ENCODE data around the gene DYNLRB2.

Gene DYNLRB2

GRCh38 chr16:80507538-80507937, 33.3 kb upstream of the DYNLRB2 start:
- WGBS: 58% methylated on average over 3 of the region's 4 CpGs

GRCh38 chr16:80509872-80510271, 30.9 kb upstream of the DYNLRB2 start:
- Histone ChIP-seq H2BK12ac (ENCODE audit: low read length in 2 of 2) (no peak overlapping the region), H3K27ac (ENCODE audit: low read length, poor library complexity, severe bottlenecking) (no peak overlapping the region), H3K79me1 (replicated peaks; ENCODE audit: low read length, poor library complexity, severe bottlenecking) (no peaks in the 10 kb centered on the region), H3K4me3 (ENCODE audit: insufficient read depth in 1 of 2, low read depth in 1 of 2, low read length in 2 of 2) (no peak overlapping the region), H3K4me1 (ENCODE audit: control insufficient read depth, insufficient read depth, low read depth, low read length) (no peaks in the 10 kb centered on the region), H2BK5ac (ENCODE audit: low read depth, low read length, poor library complexity, severe bottlenecking) (no peak overlapping the region), H4K8ac (ENCODE audit: low read length) (no peak overlapping the region), H3K18ac (ENCODE audit: low read depth in 1 of 2, low read length in 2 of 2) (no peak overlapping the region), H3K23ac (ENCODE audit: low read length in 2 of 2) (no peak overlapping the region), H3K9me3 (ENCODE audit: control insufficient read depth, low read length) (no peaks in the 10 kb centered on the region), H3K9ac (ENCODE audit: low read length) (no peak overlapping the region), H2BK120ac (ENCODE audit: low read depth, low read length) (no peak overlapping the region), H3K4ac (ENCODE audit: low read depth in 1 of 2, low read length in 2 of 2) (no peak overlapping the region), H3K14ac (ENCODE audit: low read length in 2 of 2) (no peak overlapping the region), H2AK5ac (ENCODE audit: low read length, severe bottlenecking) (no peak overlapping the region), H2AFZ (ENCODE audit: low read depth, low read length) (no peak overlapping the region), H3K36me3 (ENCODE audit: control insufficient read depth in 1 of 2, insufficient read depth in 2 of 2, low read depth in 1 of 2, low read length in 2 of 2) (no peaks in the 10 kb centered on the region), H2BK15ac (ENCODE audit: low read depth, poor library complexity, severe bottlenecking) (no peak overlapping the region), H3K4me2 (ENCODE audit: low read length, poor library complexity, severe bottlenecking) (no peak overlapping the region), H3K27me3 (ENCODE audit: control insufficient read depth in 1 of 2, insufficient read depth in 1 of 2, low read length in 2 of 2) (peaks cover 0 to 3% of the 10 kb centered on the region in 2 experiments), H4K91ac (ENCODE audit: low read length) (no peak overlapping the region)
- WGBS: 61% methylated on average over 4 of the region's 6 CpGs
- no peak for DNase-seq

More at GRCh38 chr16:80507538-80507937, 33.3 kb upstream of the DYNLRB2 start:
- Histone ChIP-seq H2BK5ac (ENCODE audit: low read depth, low read length, poor library complexity, severe bottlenecking) (no peak overlapping the region), H3K4me3 (ENCODE audit: insufficient read depth in 1 of 2, low read depth in 1 of 2, low read length in 2 of 2) (no peak overlapping the region), H2BK12ac (ENCODE audit: low read length in 2 of 2) (no peak overlapping the region), H3K36me3 (ENCODE audit: control insufficient read depth in 1 of 2, insufficient read depth in 2 of 2, low read depth in 1 of 2, low read length in 2 of 2) (no peaks in the 10 kb centered on the region), H3K18ac (ENCODE audit: low read depth in 1 of 2, low read length in 2 of 2) (no peak overlapping the region), H3K4me1 (ENCODE audit: control insufficient read depth, insufficient read depth, low read depth, low read length) (no peaks in the 10 kb centered on the region), H3K4ac (ENCODE audit: low read depth in 1 of 2, low read length in 2 of 2) (no peak overlapping the region), H2AFZ (ENCODE audit: low read depth, low read length) (no peak overlapping the region), H2BK15ac (ENCODE audit: low read depth, poor library complexity, severe bottlenecking) (no peak overlapping the region), H3K9ac (ENCODE audit: low read length) (no peak overlapping the region), H3K14ac (ENCODE audit: low read length in 2 of 2) (no peak overlapping the region), H3K27me3 (ENCODE audit: control insufficient read depth in 1 of 2, insufficient read depth in 1 of 2, low read length in 2 of 2) (no peaks in the 10 kb centered on the region), H2AK5ac (ENCODE audit: low read length, severe bottlenecking) (no peak overlapping the region), H3K27ac (ENCODE audit: low read length, poor library complexity, severe bottlenecking) (no peak overlapping the region), H4K91ac (ENCODE audit: low read length) (no peak overlapping the region), H3K79me1 (replicated peaks; ENCODE audit: low read length, poor library complexity, severe bottlenecking) (no peaks in the 10 kb centered on the region), H3K23ac (ENCODE audit: low read length in 2 of 2) (no peak overlapping the region), H3K4me2 (ENCODE audit: low read length, poor library complexity, severe bottlenecking) (no peak overlapping the region), H4K8ac (ENCODE audit: low read length) (no peak overlapping the region), H2BK120ac (ENCODE audit: low read depth, low read length) (no peak overlapping the region), H3K9me3 (ENCODE audit: control insufficient read depth, low read length) (no peaks in the 10 kb centered on the region)
- DNase-seq: no peak

DNA sequence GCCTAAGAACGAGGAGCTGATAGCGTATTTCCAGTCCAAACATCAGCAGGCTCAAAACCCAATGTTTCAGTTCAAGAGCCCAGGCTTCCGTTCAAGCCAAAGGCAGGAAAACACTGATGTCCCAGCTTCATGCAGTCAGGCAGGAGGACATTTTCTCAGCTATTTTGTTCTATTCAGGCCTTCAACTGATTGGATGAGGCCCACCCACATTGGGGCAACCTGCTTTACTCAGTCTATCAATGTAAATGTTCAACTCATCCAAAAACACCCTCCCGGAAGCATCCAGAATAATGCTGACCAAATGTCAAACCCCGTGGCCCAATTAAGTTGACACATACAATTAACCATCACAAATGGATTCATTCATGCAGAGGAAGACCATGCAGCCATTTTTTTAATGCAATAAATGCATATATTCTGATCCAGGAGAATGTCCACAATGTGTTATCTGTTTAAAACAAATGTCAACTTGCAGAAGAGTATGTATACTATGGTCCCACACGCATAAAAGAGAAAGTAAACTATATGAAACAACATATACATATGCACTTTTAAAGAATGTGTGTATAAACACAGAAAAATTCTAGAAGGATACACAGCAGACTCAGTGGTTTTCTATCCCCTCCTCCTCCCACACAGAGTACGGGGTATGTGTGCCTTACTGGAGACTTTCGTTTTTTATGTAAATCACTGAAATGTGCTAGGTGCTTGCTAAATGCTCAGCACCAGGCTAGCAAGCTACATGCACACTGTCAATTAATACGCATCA, 28.8 kb upstream of the DYNLRB2 start:
- Histone ChIP-seq H3K18ac (ENCODE audit: low read depth in 1 of 2, low read length in 2 of 2) (no peak overlapping the region), H4K8ac (ENCODE audit: low read length) (no peak overlapping the region), H2BK120ac (ENCODE audit: low read depth, low read length) (no peak overlapping the region), H3K79me1 (replicated peaks; ENCODE audit: low read length, poor library complexity, severe bottlenecking) (no peaks in the 10 kb centered on the region), H2BK15ac (ENCODE audit: low read depth, poor library complexity, severe bottlenecking) (no peak overlapping the region), H2BK5ac (ENCODE audit: low read depth, low read length, poor library complexity, severe bottlenecking) (no peak overlapping the region), H2BK12ac (ENCODE audit: low read length in 2 of 2) (no peak overlapping the region), H2AFZ (ENCODE audit: low read depth, low read length) (no peak overlapping the region), H3K27ac (ENCODE audit: low read length, poor library complexity, severe bottlenecking) (no peak overlapping the region), H3K23ac (ENCODE audit: low read length in 2 of 2) (no peak overlapping the region), H3K36me3 (ENCODE audit: control insufficient read depth in 1 of 2, insufficient read depth in 2 of 2, low read depth in 1 of 2, low read length in 2 of 2) (no peaks in the 10 kb centered on the region), H2AK5ac (ENCODE audit: low read length, severe bottlenecking) (no peak overlapping the region), H3K9me3 (ENCODE audit: control insufficient read depth, low read length) (no peaks in the 10 kb centered on the region), H3K9ac (ENCODE audit: low read length) (no peak overlapping the region), H3K4ac (ENCODE audit: low read depth in 1 of 2, low read length in 2 of 2) (no peak overlapping the region), H3K27me3 (ENCODE audit: control insufficient read depth in 1 of 2, insufficient read depth in 1 of 2, low read length in 2 of 2) (peaks cover 0 to 3% of the 10 kb centered on the region in 2 experiments), H3K4me3 (ENCODE audit: insufficient read depth in 1 of 2, low read depth in 1 of 2, low read length in 2 of 2) (no peak overlapping the region), H3K14ac (ENCODE audit: low read length in 2 of 2) (no peak overlapping the region), H3K4me1 (ENCODE audit: control insufficient read depth, insufficient read depth, low read depth, low read length) (no peaks in the 10 kb centered on the region), H4K91ac (ENCODE audit: low read length) (no peak overlapping the region), H3K4me2 (ENCODE audit: low read length, poor library complexity, severe bottlenecking) (no peak overlapping the region)
- 87% methylated on average over 8 of the region's 9 CpGs for WGBS
- no peak for DNase-seq

GRCh38 chr16:80512593-80512853, 28.3 kb upstream of the DYNLRB2 start:
- Histone ChIP-seq H2BK15ac (ENCODE audit: low read depth, poor library complexity, severe bottlenecking) (no peak overlapping the region), H3K4ac (ENCODE audit: low read depth in 1 of 2, low read length in 2 of 2) (no peak overlapping the region), H3K27me3 (ENCODE audit: control insufficient read depth in 1 of 2, insufficient read depth in 1 of 2, low read length in 2 of 2) (peaks cover 0 to 3% of the 10 kb centered on the region in 2 experiments), H4K91ac (ENCODE audit: low read length) (no peak overlapping the region), H3K23ac (ENCODE audit: low read length in 2 of 2) (no peak overlapping the region), H4K8ac (ENCODE audit: low read length) (no peak overlapping the region), H2AFZ (ENCODE audit: low read depth, low read length) (no peak overlapping the region), H3K4me1 (ENCODE audit: control insufficient read depth, insufficient read depth, low read depth, low read length) (no peaks in the 10 kb centered on the region), H3K14ac (ENCODE audit: low read length in 2 of 2) (no peak overlapping the region), H3K4me3 (ENCODE audit: insufficient read depth in 1 of 2, low read depth in 1 of 2, low read length in 2 of 2) (no peak overlapping the region), H3K9ac (ENCODE audit: low read length) (no peak overlapping the region), H2BK12ac (ENCODE audit: low read length in 2 of 2) (no peak overlapping the region), H3K18ac (ENCODE audit: low read depth in 1 of 2, low read length in 2 of 2) (no peak overlapping the region), H2BK5ac (ENCODE audit: low read depth, low read length, poor library complexity, severe bottlenecking) (no peak overlapping the region), H2BK120ac (ENCODE audit: low read depth, low read length) (no peak overlapping the region), H3K27ac (ENCODE audit: low read length, poor library complexity, severe bottlenecking) (no peak overlapping the region), H3K4me2 (ENCODE audit: low read length, poor library complexity, severe bottlenecking) (no peak overlapping the region), H3K9me3 (ENCODE audit: control insufficient read depth, low read length) (no peaks in the 10 kb centered on the region), H2AK5ac (ENCODE audit: low read length, severe bottlenecking) (no peak overlapping the region), H3K79me1 (replicated peaks; ENCODE audit: low read length, poor library complexity, severe bottlenecking) (no peaks in the 10 kb centered on the region), H3K36me3 (ENCODE audit: control insufficient read depth in 1 of 2, insufficient read depth in 2 of 2, low read depth in 1 of 2, low read length in 2 of 2) (no peaks in the 10 kb centered on the region)
- DNase-seq: no peak
- no CpG with 5 or more reads among the region's 1 CpG for WGBS

Data from mesenchymal stem cell (in vitro differentiated cells and primary cell).